Common myeloid progenitor, CD34-positive (primary cell): ENCODE results near the gene PPARGC1A.

Source experiments
- CTCF ChIA-PET: fragments of 350-600 bp; sonication (Branson Sonifier 250); formaldehyde crosslinking; loops from one replicate; lab custom pipeline; 2021; ENCODE audit warnings: antibody characterized with exemption; lab: Charles Lee
- POLR2A ChIA-PET: fragments of 350-600 bp; sonication (Branson Sonifier 250); formaldehyde crosslinking; loops from one replicate; lab custom pipeline; 2021; ENCODE audit warnings: antibody characterized with exemption; lab: Charles Lee
- DNase-seq, 3 donors: peaks; one replicate each; pipeline versions ENCODE4 v3.0.0 to v3.0.0-alpha.2; 2013
- H3K27ac ChIP-seq, 2 experiments: 1 replicate in 1 of 2; 2 replicates in 1 of 2; pipeline ENCODE4 v1.7.0; 2013; ENCODE audit warnings: inconsistent platforms in 2 of 2, low read length in 2 of 2, mild to moderate bottlenecking in 2 of 2, low read depth in 1 of 2, moderate library complexity in 1 of 2; ENCODE audit not compliant: severe bottlenecking in 2 of 2, insufficient read depth in 1 of 2, poor library complexity in 1 of 2
- H3K27me3 ChIP-seq, 5 experiments: replicated peaks in 2 of 5; 1 replicate in 3 of 5; 2 replicates in 2 of 5; pipeline versions ENCODE4 v1.6.1 to v1.7.0; 2013; ENCODE audit warnings: low read length in 4 of 5, mild to moderate bottlenecking in 2 of 5, moderate library complexity in 2 of 5, inconsistent platforms in 1 of 5; ENCODE audit not compliant: insufficient read depth in 5 of 5, control insufficient read depth in 4 of 5
- H3K36me3 ChIP-seq, 4 experiments: 1 replicate in 2 of 4; 2 replicates in 2 of 4; pipeline versions ENCODE4 v1.6.1 to v1.7.0; 2013; ENCODE audit warnings: low read length in 3 of 4, control low read depth in 1 of 4, mild to moderate bottlenecking in 1 of 4; ENCODE audit not compliant: control insufficient read depth in 4 of 4, insufficient read depth in 4 of 4
- H3K4me1 ChIP-seq, 4 experiments: 1 replicate in 3 of 4; 2 replicates in 1 of 4; pipeline versions ENCODE4 v1.6.1 to v1.7.1; 2013; ENCODE audit warnings: low read length in 3 of 4, mild to moderate bottlenecking in 3 of 4, control low read depth in 1 of 4, inconsistent platforms in 1 of 4, moderate library complexity in 1 of 4; ENCODE audit not compliant: control insufficient read depth in 4 of 4, insufficient read depth in 4 of 4; ENCODE audit errors: control extremely low read depth in 1 of 4
- H3K4me3 ChIP-seq, 7 experiments: 1 replicate in 4 of 7; 2 replicates in 3 of 7; pipeline versions ENCODE4 v1.5.1 to v1.7.0; 2013; ENCODE audit warnings: mild to moderate bottlenecking in 7 of 7, low read length in 6 of 7, moderate library complexity in 6 of 7, inconsistent platforms in 2 of 7, low read depth in 2 of 7, control low read depth in 1 of 7; ENCODE audit not compliant: insufficient read depth in 4 of 7, control insufficient read depth in 1 of 7; ENCODE audit errors: extremely low read depth in 1 of 7
- H3K9me3 ChIP-seq, 5 experiments: 1 replicate in 4 of 5; 2 replicates in 1 of 5; pipeline versions ENCODE4 v1.6.1 to v1.7.1; 2013; ENCODE audit warnings: low read length in 4 of 5, mild to moderate bottlenecking in 2 of 5, inconsistent platforms in 1 of 5, low read depth in 1 of 5, moderate library complexity in 1 of 5; ENCODE audit not compliant: control insufficient read depth in 4 of 5, insufficient read depth in 2 of 5; ENCODE audit errors: control extremely low read depth in 1 of 5
- WGBS: methylation state at CpG from one replicate; pipeline ENCODE4 v1.1.5; 2013; ENCODE audit not compliant: insufficient coverage; 5-methylcytosine and 5-hydroxymethylcytosine counted together

Gene PPARGC1A

DNA sequence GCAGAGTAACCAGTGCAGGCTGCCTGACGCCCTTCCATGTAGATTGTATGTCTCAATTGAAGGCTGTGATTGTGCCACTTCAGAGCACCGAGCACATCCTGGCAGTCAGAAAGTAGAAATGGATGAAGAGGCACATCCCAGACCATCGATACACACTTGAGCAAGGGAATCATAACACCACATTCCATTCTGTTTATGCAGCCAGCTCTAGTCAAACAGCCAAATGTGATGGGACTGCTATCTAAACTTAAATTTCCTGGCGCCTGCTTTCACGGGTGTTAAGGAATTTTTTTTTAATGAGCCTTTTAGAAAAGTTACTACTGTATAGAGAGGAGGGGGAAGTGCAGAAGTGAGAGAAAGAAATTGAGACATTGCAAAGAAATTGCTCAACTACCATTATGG is 84.4 kb downstream of the PPARGC1A start:
- Histone ChIP-seq H3K27me3 (no peaks in the 10 kb centered on the region), H3K9me3 (peaks cover 0 to 1% (median 0%) of the 10 kb centered on the region in 5 experiments), H3K4me3 (no peak overlapping the region), H3K27ac (no peak overlapping the region), H3K4me1 (no peaks in the 10 kb centered on the region), H3K36me3 (no peaks in the 10 kb centered on the region)
- CTCF ChIA-PET: interaction anchor here (0.6 kb wide), 2 partner anchors 40 to 653 kb away, joined by 3 to 4 read pairs; no protein-coding TSS in a partner anchor
- POLR2A ChIA-PET: no interaction called here
- no peak for DNase-seq
- WGBS: 100% methylated on average over 5 of the region's 5 CpGs

DNA sequence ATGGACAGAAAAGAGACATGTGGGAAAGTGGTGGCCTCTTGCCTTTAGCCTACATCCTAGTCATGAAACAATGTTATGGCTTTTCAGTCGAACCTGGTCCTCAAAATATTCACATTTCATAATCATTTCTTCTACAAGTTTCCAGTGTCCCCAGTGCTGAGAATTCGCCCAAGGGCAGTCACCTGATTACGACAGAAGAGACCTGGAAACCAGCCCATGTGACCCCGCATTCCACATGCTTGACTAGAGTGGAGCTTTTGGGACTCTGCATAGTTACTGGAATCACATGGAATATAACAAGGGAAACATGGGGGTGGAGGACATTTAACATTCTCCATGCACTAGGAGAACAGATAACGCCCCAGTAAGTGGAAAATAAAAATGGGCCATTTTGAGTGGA is 100.1 kb downstream of the PPARGC1A start:
- ChIA-PET CTCF (interaction anchor here (0.9 kb wide), 1 partner anchor 10 kb away, joined by 3 read pairs; no protein-coding TSS in a partner anchor), POLR2A (no interaction called here)
- Histone ChIP-seq H3K27me3 (no peaks in the 10 kb centered on the region), H3K9me3 (no peaks in the 10 kb centered on the region), H3K4me1 (no peaks in the 10 kb centered on the region), H3K4me3 (no peak overlapping the region), H3K27ac (no peak overlapping the region), H3K36me3 (no peaks in the 10 kb centered on the region)
- 100% methylated on average over 4 of the region's 5 CpGs for WGBS
- DNase-seq: no peak

DNA sequence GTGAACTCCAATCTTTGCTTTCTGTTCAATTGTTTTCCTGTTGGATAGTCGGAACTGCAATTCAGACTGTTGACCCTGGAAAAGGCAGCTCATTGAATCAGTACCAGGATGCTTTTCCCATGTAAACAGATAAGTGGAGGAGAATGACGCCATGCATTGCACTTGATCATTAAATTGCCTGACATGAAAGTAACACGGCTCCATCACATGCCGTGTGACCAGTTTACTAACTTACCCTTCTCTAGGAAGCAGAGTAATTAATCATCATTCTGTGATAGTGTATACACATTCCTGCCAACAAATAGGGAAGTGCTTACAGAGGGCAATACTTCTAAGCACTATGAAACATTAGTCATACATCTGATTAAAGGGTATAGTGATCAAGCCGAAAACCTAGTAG is 101.4 kb downstream of the PPARGC1A start:
- Histone ChIP-seq H3K4me1 (no peaks in the 10 kb centered on the region), H3K27ac (no peak overlapping the region), H3K9me3 (no peaks in the 10 kb centered on the region), H3K27me3 (no peaks in the 10 kb centered on the region), H3K36me3 (no peaks in the 10 kb centered on the region), H3K4me3 (no peak overlapping the region)
- ChIA-PET CTCF (no interaction called here), POLR2A (no interaction called here)
- DNase-seq: peak in 2 of 3 donors; percentile 12 to 37
- 82% methylated on average over 1 of the region's 5 CpGs for WGBS

DNA sequence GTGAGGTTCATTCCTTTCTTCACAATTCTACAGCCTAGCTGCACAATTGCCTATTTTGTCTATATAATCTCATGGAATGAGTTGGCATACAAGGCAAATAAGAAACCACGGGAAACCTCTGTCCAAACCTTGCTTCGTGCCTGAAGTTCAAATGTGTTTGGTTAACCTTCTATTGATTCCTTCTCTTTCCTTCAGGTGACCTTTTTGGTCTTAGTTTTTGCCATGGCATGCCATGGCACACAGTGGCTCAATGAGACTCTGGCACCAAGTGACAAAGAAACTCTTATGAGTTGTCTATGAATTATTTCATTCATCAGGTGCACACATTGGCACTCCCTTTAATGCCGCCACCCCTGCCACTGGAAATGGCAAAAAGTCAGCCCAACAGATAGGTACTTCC is 101.8 kb downstream of the PPARGC1A start:
- Histone ChIP-seq H3K4me3 (no peak overlapping the region), H3K9me3 (no peaks in the 10 kb centered on the region), H3K4me1 (no peaks in the 10 kb centered on the region), H3K36me3 (no peaks in the 10 kb centered on the region), H3K27ac (no peak overlapping the region), H3K27me3 (no peaks in the 10 kb centered on the region)
- no peak for DNase-seq
- WGBS: 100% methylated on average over 3 of the region's 3 CpGs
- CTCF ChIA-PET: no interaction called here
- POLR2A ChIA-PET: no interaction called here

DNA sequence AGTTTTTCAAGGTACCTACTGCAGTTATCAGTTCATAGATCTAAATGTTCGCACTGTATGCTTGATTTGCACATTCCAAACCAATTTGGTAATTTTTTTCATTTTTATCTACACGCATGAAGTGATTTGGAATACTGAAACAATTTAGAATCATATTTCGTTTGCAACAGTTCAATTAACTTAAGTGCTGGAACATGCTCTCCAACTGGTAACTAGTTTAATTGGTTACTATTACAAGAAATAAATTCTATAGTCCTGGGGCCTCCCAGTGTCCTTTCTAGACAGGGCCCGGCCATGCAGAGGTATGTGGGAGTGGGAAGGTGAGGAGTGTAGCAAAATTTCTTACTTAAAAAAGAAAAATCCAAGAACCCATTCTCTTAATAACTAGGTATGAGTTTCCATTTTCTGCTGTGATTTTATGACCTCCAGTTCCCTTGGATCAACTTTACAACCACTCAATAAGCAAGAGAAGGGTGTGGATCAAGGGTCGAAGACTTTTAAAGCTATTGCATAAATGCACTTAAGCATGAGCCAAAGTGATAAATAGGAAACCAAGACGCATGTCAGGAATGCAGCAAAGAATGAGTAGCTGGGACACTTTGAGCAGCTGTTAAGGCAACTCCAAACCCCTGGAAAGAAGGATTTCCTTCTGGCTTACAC is 106.9 kb downstream of the PPARGC1A start:
- WGBS: 100% methylated on average over 4 of the region's 6 CpGs
- ChIA-PET POLR2A (no interaction called here), CTCF (interaction anchor here (1.0 kb wide), 1 partner anchor 18 kb away, joined by 3 read pairs; no protein-coding TSS in a partner anchor)
- no peak overlapping the region for H3K4me3 ChIP-seq
- peaks cover 0 to 2% (median 0%) of the 10 kb centered on the region in 5 experiments for H3K9me3 ChIP-seq
- no peak overlapping the region for H3K27ac ChIP-seq
- no peaks in the 10 kb centered on the region for H3K27me3 ChIP-seq
- H3K36me3 ChIP-seq: no peaks in the 10 kb centered on the region
- no peak for DNase-seq
- no peaks in the 10 kb centered on the region for H3K4me1 ChIP-seq

DNA sequence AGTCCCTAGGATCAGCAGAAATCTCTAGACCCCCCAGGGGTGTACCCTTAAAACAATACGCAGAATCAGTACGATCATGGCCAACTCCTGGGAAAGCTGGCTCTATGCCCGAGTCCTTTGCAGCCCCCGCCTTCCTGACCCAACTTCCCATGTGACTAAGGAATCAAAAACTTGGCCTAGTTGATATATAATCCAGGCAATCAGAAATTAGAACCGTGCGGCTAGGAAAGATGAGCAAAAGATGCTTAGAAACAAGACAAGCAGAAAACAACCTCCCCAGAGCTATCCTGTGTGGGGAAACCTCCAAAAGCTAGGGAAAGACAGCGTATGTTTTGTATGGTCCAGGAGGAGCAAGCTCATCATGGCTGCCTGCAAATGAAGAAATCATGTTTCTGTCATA is 110.0 kb downstream of the PPARGC1A start:
- Histone ChIP-seq H3K4me1 (no peaks in the 10 kb centered on the region), H3K9me3 (peaks cover 0 to 2% (median 0%) of the 10 kb centered on the region in 5 experiments), H3K4me3 (no peak overlapping the region), H3K27me3 (no peaks in the 10 kb centered on the region), H3K36me3 (no peaks in the 10 kb centered on the region), H3K27ac (no peak overlapping the region)
- 88% methylated on average over 6 of the region's 7 CpGs for WGBS
- DNase-seq: no peak
- ChIA-PET CTCF (interaction anchor here (1.3 kb wide), 1 partner anchor 10 kb away, joined by 3 read pairs; no protein-coding TSS in a partner anchor), POLR2A (no interaction called here)

DNA sequence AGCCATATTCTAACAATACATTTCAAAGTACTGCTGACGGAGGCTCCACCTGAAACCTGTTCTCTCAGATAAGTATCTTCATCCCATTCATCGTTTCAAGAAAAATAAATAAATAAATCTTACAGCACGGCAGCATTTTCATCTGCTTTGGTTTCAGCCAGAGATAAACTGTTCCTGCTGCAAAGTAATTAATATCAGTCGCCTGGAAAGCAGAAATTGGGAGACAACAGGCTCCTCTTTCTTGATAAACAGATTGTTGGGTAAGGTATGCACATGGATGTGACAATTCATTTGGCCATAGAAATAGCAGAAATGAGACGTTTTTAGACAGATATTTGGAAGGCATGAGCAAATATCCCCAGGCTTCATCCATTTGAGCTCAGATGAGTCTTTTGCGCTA is 110.4 kb downstream of the PPARGC1A start:
- Histone ChIP-seq H3K36me3 (no peaks in the 10 kb centered on the region), H3K4me1 (no peaks in the 10 kb centered on the region), H3K4me3 (no peak overlapping the region), H3K27ac (no peak overlapping the region), H3K9me3 (peaks cover 0 to 2% (median 0%) of the 10 kb centered on the region in 5 experiments), H3K27me3 (no peaks in the 10 kb centered on the region)
- WGBS: 85% methylated on average over 6 of the region's 6 CpGs
- no peak for DNase-seq
- CTCF ChIA-PET: interaction anchor here (1.3 kb wide), 1 partner anchor 11 kb away, joined by 3 read pairs; no protein-coding TSS in a partner anchor
- POLR2A ChIA-PET: no interaction called here
